HEK293 (cell line): ENCODE data around the gene ASIC3.

Experiments
- HIC1 ChIP-seq: fragments of 450-650 bp; formaldehyde crosslinking; IDR thresholded peaks from 2 replicates; pipeline ENCODE4 v1.5.1; 2016; ENCODE audit warnings: missing biosample characterization, missing genetic modification characterization
- KLF7 ChIP-seq: fragments of 450-650 bp; formaldehyde crosslinking; IDR thresholded peaks from 2 replicates; pipeline ENCODE4 v1.5.1; 2016; ENCODE audit warnings: missing biosample characterization, missing genetic modification characterization, borderline replicate concordance
- PRDM10 ChIP-seq: fragments of 450-650 bp; formaldehyde crosslinking; IDR thresholded peaks from 2 replicates; pipeline ENCODE4 v1.5.1; 2016; ENCODE audit warnings: missing biosample characterization, missing genetic modification characterization
- YY1 ChIP-seq: fragments of 450-650 bp; formaldehyde crosslinking; IDR thresholded peaks from 2 replicates; pipeline ENCODE4 v1.5.1; 2018; ENCODE audit warnings: missing biosample characterization, missing genetic modification characterization
- ZBTB20 ChIP-seq: fragments of 450-650 bp; formaldehyde crosslinking; IDR thresholded peaks from 2 replicates; pipeline ENCODE4 v1.5.1; 2016; ENCODE audit warnings: missing biosample characterization, missing genetic modification characterization
- ZBTB44 ChIP-seq: fragments of 450-650 bp; IDR thresholded peaks from 2 replicates; pipeline ENCODE4 v1.5.1; 2018; ENCODE audit warnings: missing biosample characterization, mild to moderate bottlenecking, missing genetic modification characterization
- ZBTB49 ChIP-seq: fragments of 450-650 bp; formaldehyde crosslinking; IDR thresholded peaks from 2 replicates; pipeline ENCODE4 v1.5.1; 2016; ENCODE audit warnings: missing biosample characterization, missing genetic modification characterization, low read depth
- ZFP69B ChIP-seq: fragments of 450-650 bp; formaldehyde crosslinking; IDR thresholded peaks from 2 replicates; pipeline ENCODE4 v1.5.1; 2016; ENCODE audit warnings: missing biosample characterization, missing genetic modification characterization
- ZNF114 ChIP-seq: fragments of 450-650 bp; formaldehyde crosslinking; IDR thresholded peaks from 2 replicates; pipeline ENCODE4 v1.5.0; 2017; ENCODE audit warnings: missing biosample characterization, missing genetic modification characterization
- ZNF148 ChIP-seq: fragments of 450-650 bp; formaldehyde crosslinking; IDR thresholded peaks from 2 replicates; pipeline ENCODE4 v1.5.0; 2017; ENCODE audit warnings: missing biosample characterization, missing genetic modification characterization, borderline replicate concordance
- ZNF2 ChIP-seq: fragments of 450-650 bp; formaldehyde crosslinking; IDR thresholded peaks from 2 replicates; pipeline ENCODE4 v1.5.1; 2016; ENCODE audit warnings: missing biosample characterization, missing genetic modification characterization
- ZNF239 ChIP-seq: fragments of 450-650 bp; formaldehyde crosslinking; IDR thresholded peaks from 2 replicates; pipeline ENCODE4 v1.5.1; 2016; ENCODE audit warnings: missing biosample characterization, missing genetic modification characterization
- ZNF24 ChIP-seq: fragments of 450-650 bp; formaldehyde crosslinking; IDR thresholded peaks from 2 replicates; pipeline ENCODE4 v1.5.1; 2016; ENCODE audit warnings: missing biosample characterization, missing genetic modification characterization
- ZNF311 ChIP-seq: fragments of 450-650 bp; formaldehyde crosslinking; IDR thresholded peaks from 2 replicates; pipeline ENCODE4 v1.5.1; 2017; ENCODE audit warnings: missing biosample characterization, missing genetic modification characterization, borderline replicate concordance
- ZNF354C ChIP-seq: fragments of 450-650 bp; formaldehyde crosslinking; IDR thresholded peaks from 2 replicates; pipeline ENCODE4 v1.5.1; 2016; ENCODE audit warnings: missing biosample characterization, missing genetic modification characterization, low read depth, borderline replicate concordance
- ZNF362 ChIP-seq: fragments of 450-650 bp; formaldehyde crosslinking; IDR thresholded peaks from 2 replicates; pipeline ENCODE4 v1.5.1; 2016; ENCODE audit warnings: missing biosample characterization, missing genetic modification characterization
- ZNF391 ChIP-seq: fragments of 450-650 bp; formaldehyde crosslinking; IDR thresholded peaks from 2 replicates; pipeline ENCODE4 v1.5.1; 2016; ENCODE audit warnings: low read depth, missing biosample characterization, missing genetic modification characterization, borderline replicate concordance
- ZNF449 ChIP-seq: fragments of 450-650 bp; formaldehyde crosslinking; IDR thresholded peaks from 2 replicates; pipeline ENCODE4 v1.5.1; 2017; ENCODE audit warnings: missing biosample characterization, mild to moderate bottlenecking, missing genetic modification characterization, moderate library complexity
- ZNF473 ChIP-seq: fragments of 450-650 bp; formaldehyde crosslinking; IDR thresholded peaks from 2 replicates; pipeline ENCODE4 v1.5.1; 2017; ENCODE audit warnings: missing biosample characterization, missing genetic modification characterization
- ZNF501 ChIP-seq: fragments of 450-650 bp; formaldehyde crosslinking; IDR thresholded peaks from 2 replicates; pipeline ENCODE4 v1.5.1; 2016; ENCODE audit warnings: missing biosample characterization, missing genetic modification characterization
- ZNF529 ChIP-seq: fragments of 450-650 bp; formaldehyde crosslinking; IDR thresholded peaks from 2 replicates; pipeline ENCODE4 v1.5.1; 2017; ENCODE audit warnings: missing genetic modification characterization, missing biosample characterization; ENCODE audit not compliant: insufficient replicate concordance
- ZNF571 ChIP-seq: fragments of 450-650 bp; formaldehyde crosslinking; IDR thresholded peaks from 2 replicates; pipeline ENCODE4 v1.5.0; 2017; ENCODE audit warnings: missing biosample characterization, missing genetic modification characterization
- ZNF677 ChIP-seq: fragments of 450-650 bp; IDR thresholded peaks from 2 replicates; pipeline ENCODE4 v1.5.0; 2018; ENCODE audit warnings: missing biosample characterization, mild to moderate bottlenecking, missing genetic modification characterization, moderate library complexity

Gene ASIC3

GRCh38 chr7:151057989-151058780, 9.9 kb downstream of the ASIC3 start (continued):
- TF ChIP-seq KLF7 (tag by site-specific recombination) (no peak; the same call in 1 of the 2 replicates), ZNF24 (tag by site-specific recombination) (peak; percentile 69), ZBTB44 (tag by site-specific recombination) (no peak), ZNF354C (tag by site-specific recombination) (no peak), ZNF391 (tag by site-specific recombination) (peak; percentile 80; the same call in 1 of the 2 replicates), ZBTB49 (no peak), ZNF148 (tag by site-specific recombination) (no peak), ZNF449 (no peak), ZNF677 (no peak), ZNF2 (tag by site-specific recombination) (peak; percentile 65; the same call in 1 of the 2 replicates), ZNF239 (tag by site-specific recombination) (no peak), ZFP69B (peak; percentile 13; the same call in 1 of the 2 replicates), ZBTB20 (tag by site-specific recombination) (peak; percentile 98), ZNF473 (tag by site-specific recombination) (no peak), ZNF501 (tag by site-specific recombination) (peak; percentile 46; the same call in 1 of the 2 replicates), ZNF529 (tag by site-specific recombination) (no peak), ZNF571 (tag by site-specific recombination) (no peak), YY1 (no peak), HIC1 (tag by site-specific recombination) (peak; percentile 81; the same call in 1 of the 2 replicates), ZNF362 (tag by site-specific recombination) (no peak), ZNF114 (tag by site-specific recombination) (no peak), PRDM10 (tag by site-specific recombination) (peak; percentile 25), ZNF311 (tag by site-specific recombination) (no peak)
